Keratinocyte (primary cell): Measurements from ENCODE around the gene PRKCA.

ENCODE experiments used
- CTCF ChIP-seq, 3 experiments: IDR thresholded peaks in 1 of 3; conservative IDR thresholded peaks in 1 of 3; optimal IDR thresholded peaks in 1 of 3; 2 replicates in 2 of 3; 3 replicates in 1 of 3; pipeline versions ENCODE3 to v1.5.1; 2011; ENCODE audit warnings: low read length in 3 of 3, mild to moderate bottlenecking in 3 of 3, moderate library complexity in 2 of 3, control low read depth in 1 of 3, inconsistent platforms in 1 of 3; ENCODE audit not compliant: insufficient read depth in 2 of 3; ENCODE audit errors: extremely low read depth in 1 of 3
- EZH2 ChIP-seq: IDR thresholded peaks from one replicate; pipeline ENCODE4 v1.6.1; 2012; ENCODE audit warnings: inconsistent platforms, mild to moderate bottlenecking, low read length, moderate library complexity

DNA sequence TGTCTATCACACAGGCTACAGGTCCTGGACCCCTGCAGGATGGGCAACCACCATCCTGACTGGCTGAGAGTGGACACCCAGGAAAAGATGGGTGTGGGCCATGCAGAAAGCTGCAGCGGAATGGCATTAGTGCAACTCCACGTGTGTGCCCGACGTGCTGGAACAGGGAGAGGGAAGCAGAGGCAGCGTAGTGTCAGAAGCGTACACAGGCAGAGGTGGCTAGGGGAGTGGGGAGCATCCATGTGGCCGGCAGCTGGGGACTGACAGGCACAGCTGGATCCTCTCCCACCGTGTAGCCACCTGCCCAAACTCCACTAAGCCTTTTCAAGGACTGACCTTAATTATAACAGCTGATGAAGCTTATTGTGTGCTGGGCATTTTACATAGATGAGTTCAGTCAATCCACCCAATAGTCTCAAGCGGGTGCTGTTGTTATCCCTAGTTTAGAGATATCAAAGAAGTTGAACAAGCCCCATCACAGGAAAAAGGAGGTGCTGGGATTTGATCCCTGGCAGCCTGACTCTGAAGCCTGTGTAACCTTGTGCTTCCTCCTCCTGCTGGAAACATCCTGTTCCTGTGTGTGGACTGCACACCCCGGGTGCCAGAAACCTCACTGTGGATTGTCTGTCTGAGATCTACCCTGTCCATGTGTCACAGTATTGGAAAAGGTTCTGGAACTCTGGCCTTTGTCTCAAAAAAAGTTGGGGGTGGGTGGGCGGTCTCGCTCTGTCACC is 114.0 kb downstream of the PRKCA start:
- no peak for TF ChIP-seq EZH2
- TF ChIP-seq CTCF (optimal IDR thresholded peaks at IDR 0.05 in 1 of 3, IDR thresholded peaks at IDR 0.05 in 1 of 3, conservative IDR thresholded peaks at IDR 0.05 in 1 of 3; ENCODE audit: extremely low read depth in 1 of 3, insufficient read depth in 2 of 3, low read length in 3 of 3) = no peak
